HepG2 (cell line): ENCODE measurements around the gene CXCR5. TPM values are rescaled to one million over a fixed set of nuclear protein-coding genes. Genes with fewer than 3 reads are reported as not detected.
A peak's percentile ranks its signal among the peaks of the same experiment; 100 is the strongest.

Source experiments
- ETV5 ChIP-seq: IDR thresholded peaks from 2 replicates; pipeline ENCODE4 v1.6.1; 2018; ENCODE audit warnings: missing biosample characterization, missing genetic modification reagents, inconsistent platforms, borderline replicate concordance
- HOXA5 ChIP-seq: sonication (generic); formaldehyde crosslinking; IDR thresholded peaks from 2 replicates; pipeline ENCODE4 v1.4.0; 2020; ENCODE audit warnings: missing genetic modification reagents
- IRX3 ChIP-seq: sonication (generic); formaldehyde crosslinking; IDR thresholded peaks from 2 replicates; pipeline ENCODE4 v1.8.1; 2023; ENCODE audit warnings: mild to moderate bottlenecking, low read depth, missing genetic modification reagents, borderline replicate concordance
- KDM1A ChIP-seq: IDR thresholded peaks from 2 replicates; pipeline ENCODE4 v1.6.1; 2016; ENCODE audit warnings: missing compliant biosample characterization
- KDM5B ChIP-seq: sonication (generic); formaldehyde crosslinking; IDR thresholded peaks from 2 replicates; pipeline ENCODE4 v1.4.0; 2020; ENCODE audit warnings: missing genetic modification reagents, mild to moderate bottlenecking, borderline replicate concordance
- RAD21 ChIP-seq: fragments of 450-650 bp; formaldehyde crosslinking; IDR thresholded peaks from 2 replicates; pipeline ENCODE4 v1.5.0; 2020; ENCODE audit warnings: mild to moderate bottlenecking
- TAF1 ChIP-seq: sonication (generic); formaldehyde crosslinking; IDR thresholded peaks from 2 replicates; pipeline ENCODE4 v1.4.0; 2020; ENCODE audit warnings: missing genetic modification reagents
- TBX2 ChIP-seq: sonication (generic); formaldehyde crosslinking; IDR thresholded peaks from 2 replicates; pipeline ENCODE4 v1.5.0; 2020; ENCODE audit warnings: missing genetic modification reagents, mild to moderate bottlenecking, borderline replicate concordance
- ZNF329 ChIP-seq: sonication (generic); formaldehyde crosslinking; IDR thresholded peaks from 2 replicates; pipeline ENCODE4 v1.9.0; 2021; ENCODE audit warnings: low read depth, mild to moderate bottlenecking, missing genetic modification reagents
- ZNF333 ChIP-seq: sonication (generic); formaldehyde crosslinking; IDR thresholded peaks from 2 replicates; pipeline ENCODE4 v1.4.0; 2020; ENCODE audit warnings: mild to moderate bottlenecking, missing genetic modification reagents, borderline replicate concordance
- ZNF558 ChIP-seq: sonication (generic); formaldehyde crosslinking; IDR thresholded peaks from 2 replicates; pipeline ENCODE4 v1.9.0; 2022; ENCODE audit warnings: mild to moderate bottlenecking, missing genetic modification reagents, borderline replicate concordance
- ZNF569 ChIP-seq: sonication (generic); formaldehyde crosslinking; IDR thresholded peaks from 2 replicates; pipeline ENCODE4 v1.5.0; 2020; ENCODE audit warnings: mild to moderate bottlenecking, missing genetic modification reagents, moderate library complexity, borderline replicate concordance
- ZNF788 ChIP-seq: sonication (generic); formaldehyde crosslinking; IDR thresholded peaks from 2 replicates; pipeline ENCODE4 v1.5.0; 2020; ENCODE audit warnings: mild to moderate bottlenecking, missing genetic modification reagents, borderline replicate concordance
- polyA plus RNA-seq, 8 experiments: library from polyadenylated mRNA; depleted of rRNA in 3 of 8; stranded (reverse) in 7 of 8; unstranded in 1 of 8; fragments of >200 nt; fragmentation: Illumina TruSeq in 4 of 8; extraction: Trizol in 4 of 8; gene quantifications; 2 replicates each; pipeline versions ENCODE4 v1.2.1 to v1.2.3, GENCODE V29; 2011 to 2016; ENCODE audit warnings: low read depth in 4 of 8, missing spikeins in 1 of 8, mixed read lengths in 1 of 8; ENCODE audit not compliant: insufficient read depth in 1 of 8
- total RNA-seq, 5 experiments: library from RNA; depleted of rRNA; stranded (reverse); fragments of >200 nt; fragmentation: Illumina TruSeq; extraction: Trizol; gene quantifications; 2 replicates each; pipeline ENCODE4 v1.2.3, GENCODE V29; 2016; ENCODE audit warnings: low read depth in 1 of 5
- TF ChIP-seq, protein P1 (sequence below): sonication (generic); formaldehyde crosslinking; IDR thresholded peaks from 2 replicates; pipeline ENCODE4 v1.4.0; 2020; ENCODE audit warnings: missing genetic modification reagents, borderline replicate concordance
- TF ChIP-seq, protein P2 (sequence below): IDR thresholded peaks from 2 replicates; pipeline ENCODE4 v1.6.1; 2016; ENCODE audit warnings: low read depth
- TF ChIP-seq, protein P3 (sequence below): sonication (generic); formaldehyde crosslinking; IDR thresholded peaks from 2 replicates; pipeline ENCODE4 v1.4.0; 2020; ENCODE audit warnings: missing genetic modification reagents, borderline replicate concordance
- TF ChIP-seq, protein P4 (sequence below): sonication (generic); formaldehyde crosslinking; IDR thresholded peaks from 2 replicates; pipeline ENCODE4 v1.4.0; 2020; ENCODE audit warnings: mild to moderate bottlenecking, missing genetic modification reagents
- TF ChIP-seq, protein P5 (sequence below): sonication (generic); formaldehyde crosslinking; IDR thresholded peaks from 2 replicates; pipeline ENCODE4 v1.8.1; 2023; ENCODE audit warnings: missing genetic modification reagents, mild to moderate bottlenecking, borderline replicate concordance

CXCR5 gene
- total and polyA plus RNA-seq, 2 of the 13 experiments (the other 11 are each of a cell fraction or from before 2014, with no cell fraction given) = not detected

DNA sequence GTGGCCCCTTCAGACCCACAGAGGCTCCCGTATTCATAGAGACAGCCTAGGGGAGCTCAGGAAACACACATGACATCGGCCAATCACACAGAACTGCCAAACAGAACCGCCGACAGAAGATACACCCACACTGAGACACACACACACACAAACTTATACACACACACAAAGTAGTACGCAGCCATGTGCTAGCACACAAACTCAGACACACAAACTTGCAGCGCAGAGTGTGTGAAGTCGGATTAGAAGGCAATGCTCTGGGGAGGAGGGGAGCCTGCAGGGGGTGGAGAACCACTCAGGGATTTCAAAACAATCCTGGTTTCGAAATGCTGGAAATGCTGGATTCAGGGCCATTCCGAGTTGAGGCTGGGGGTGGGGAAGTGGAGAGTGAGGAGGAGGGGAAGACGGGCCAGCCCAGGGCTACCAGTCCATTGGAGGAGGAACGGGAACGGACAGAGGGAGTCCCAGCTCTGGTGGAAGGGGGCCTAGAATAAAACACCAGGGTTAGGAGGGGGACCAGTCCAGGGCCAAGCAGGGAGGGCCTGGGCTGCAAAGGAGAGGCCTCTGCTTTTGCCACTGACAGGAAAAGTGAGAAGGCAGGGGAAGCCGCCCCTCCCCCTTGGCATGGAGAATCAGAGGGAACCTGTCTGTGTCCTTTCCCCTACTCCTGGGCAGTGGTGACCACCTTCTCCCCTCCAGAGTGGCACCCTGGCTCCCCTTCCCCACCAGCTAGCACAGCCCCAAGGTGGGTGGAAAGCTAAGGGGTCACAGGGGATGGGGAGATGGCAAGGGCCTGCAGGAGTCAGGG, 37.6 kb downstream of the CXCR5 start (continued):
- TF ChIP-seq, protein P1, sequence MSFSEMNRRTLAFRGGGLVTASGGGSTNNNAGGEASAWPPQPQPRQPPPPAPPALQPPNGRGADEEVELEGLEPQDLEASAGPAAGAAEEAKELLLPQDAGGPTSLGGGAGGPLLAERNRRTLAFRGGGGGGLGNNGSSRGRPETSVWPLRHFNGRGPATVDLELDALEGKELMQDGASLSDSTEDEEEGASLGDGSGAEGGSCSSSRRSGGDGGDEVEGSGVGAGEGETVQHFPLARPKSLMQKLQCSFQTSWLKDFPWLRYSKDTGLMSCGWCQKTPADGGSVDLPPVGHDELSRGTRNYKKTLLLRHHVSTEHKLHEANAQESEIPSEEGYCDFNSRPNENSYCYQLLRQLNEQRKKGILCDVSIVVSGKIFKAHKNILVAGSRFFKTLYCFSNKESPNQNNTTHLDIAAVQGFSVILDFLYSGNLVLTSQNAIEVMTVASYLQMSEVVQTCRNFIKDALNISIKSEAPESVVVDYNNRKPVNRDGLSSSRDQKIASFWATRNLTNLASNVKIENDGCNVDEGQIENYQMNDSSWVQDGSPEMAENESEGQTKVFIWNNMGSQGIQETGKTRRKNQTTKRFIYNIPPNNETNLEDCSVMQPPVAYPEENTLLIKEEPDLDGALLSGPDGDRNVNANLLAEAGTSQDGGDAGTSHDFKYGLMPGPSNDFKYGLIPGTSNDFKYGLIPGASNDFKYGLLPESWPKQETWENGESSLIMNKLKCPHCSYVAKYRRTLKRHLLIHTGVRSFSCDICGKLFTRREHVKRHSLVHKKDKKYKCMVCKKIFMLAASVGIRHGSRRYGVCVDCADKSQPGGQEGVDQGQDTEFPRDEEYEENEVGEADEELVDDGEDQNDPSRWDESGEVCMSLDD (CRISPR knock-in tag) = no peak
- TF ChIP-seq ETV5 (no peak; the same call in 1 of the 2 replicates), ZNF569 (CRISPR knock-in tag) (no peak), ZNF329 (CRISPR knock-in tag) (no peak), ZNF333 (CRISPR knock-in tag) (no peak), IRX3 (CRISPR knock-in tag) (0 out of 2 replicates have a peak, but pooled peaks have one; percentile 5), TAF1 (CRISPR knock-in tag) (peak; percentile 47), KDM1A (CRISPR knock-in tag) (no peak), TBX2 (CRISPR knock-in tag) (peak; percentile 63), ZNF788 (CRISPR knock-in tag) (peak; percentile 81; the same call in 1 of the 2 replicates), RAD21 (CRISPR knock-in tag) (no peak), KDM5B (no peak), HOXA5 (CRISPR knock-in tag) (0 out of 2 replicates have a peak, but pooled peaks have one; percentile 15), ZNF558 (CRISPR knock-in tag) (no peak)
- TF ChIP-seq, protein P2, sequence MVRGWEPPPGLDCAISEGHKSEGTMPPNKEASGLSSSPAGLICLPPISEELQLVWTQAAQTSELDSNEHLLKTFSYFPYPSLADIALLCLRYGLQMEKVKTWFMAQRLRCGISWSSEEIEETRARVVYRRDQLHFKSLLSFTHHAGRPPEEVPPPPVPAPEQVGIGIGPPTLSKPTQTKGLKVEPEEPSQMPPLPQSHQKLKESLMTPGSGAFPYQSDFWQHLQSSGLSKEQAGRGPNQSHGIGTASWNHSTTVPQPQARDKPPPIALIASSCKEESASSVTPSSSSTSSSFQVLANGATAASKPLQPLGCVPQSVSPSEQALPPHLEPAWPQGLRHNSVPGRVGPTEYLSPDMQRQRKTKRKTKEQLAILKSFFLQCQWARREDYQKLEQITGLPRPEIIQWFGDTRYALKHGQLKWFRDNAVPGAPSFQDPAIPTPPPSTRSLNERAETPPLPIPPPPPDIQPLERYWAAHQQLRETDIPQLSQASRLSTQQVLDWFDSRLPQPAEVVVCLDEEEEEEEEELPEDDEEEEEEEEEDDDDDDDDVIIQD (CRISPR knock-in tag) = peak; percentile 66; the same call in 1 of the 2 replicates
- TF ChIP-seq, protein P3, sequence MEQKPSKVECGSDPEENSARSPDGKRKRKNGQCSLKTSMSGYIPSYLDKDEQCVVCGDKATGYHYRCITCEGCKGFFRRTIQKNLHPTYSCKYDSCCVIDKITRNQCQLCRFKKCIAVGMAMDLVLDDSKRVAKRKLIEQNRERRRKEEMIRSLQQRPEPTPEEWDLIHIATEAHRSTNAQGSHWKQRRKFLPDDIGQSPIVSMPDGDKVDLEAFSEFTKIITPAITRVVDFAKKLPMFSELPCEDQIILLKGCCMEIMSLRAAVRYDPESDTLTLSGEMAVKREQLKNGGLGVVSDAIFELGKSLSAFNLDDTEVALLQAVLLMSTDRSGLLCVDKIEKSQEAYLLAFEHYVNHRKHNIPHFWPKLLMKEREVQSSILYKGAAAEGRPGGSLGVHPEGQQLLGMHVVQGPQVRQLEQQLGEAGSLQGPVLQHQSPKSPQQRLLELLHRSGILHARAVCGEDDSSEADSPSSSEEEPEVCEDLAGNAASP = peak; percentile 53; the same call in 1 of the 2 replicates
- TF ChIP-seq, protein P4, sequence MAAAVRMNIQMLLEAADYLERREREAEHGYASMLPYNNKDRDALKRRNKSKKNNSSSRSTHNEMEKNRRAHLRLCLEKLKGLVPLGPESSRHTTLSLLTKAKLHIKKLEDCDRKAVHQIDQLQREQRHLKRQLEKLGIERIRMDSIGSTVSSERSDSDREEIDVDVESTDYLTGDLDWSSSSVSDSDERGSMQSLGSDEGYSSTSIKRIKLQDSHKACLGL = no peak
- TF ChIP-seq, protein P5, sequence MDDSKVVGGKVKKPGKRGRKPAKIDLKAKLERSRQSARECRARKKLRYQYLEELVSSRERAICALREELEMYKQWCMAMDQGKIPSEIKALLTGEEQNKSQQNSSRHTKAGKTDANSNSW (CRISPR knock-in tag) = no peak
